GM12878 (cell line): ENCODE measurements around the gene USP15.

Experiments
- BHLHE40 ChIP-seq, 2 experiments: fragments of 450-650 bp in 1 of 2; IDR thresholded peaks; 2 replicates each; pipeline ENCODE4 v1.6.1; 2011 to 2017; ENCODE audit warnings: low read depth in 2 of 2, borderline replicate concordance in 1 of 2, improper control_type of control experiment in 1 of 2, low read length in 1 of 2, mild to moderate bottlenecking in 1 of 2
- ESRRA ChIP-seq: IDR thresholded peaks from 2 replicates; pipeline ENCODE4 v1.6.1; 2012; ENCODE audit warnings: mild to moderate bottlenecking, low read length, improper control_type of control experiment
- EZH2 ChIP-seq: IDR thresholded peaks from 2 replicates; pipeline ENCODE4 v1.6.1; 2012; ENCODE audit warnings: low read depth, mild to moderate bottlenecking, control low read depth, inconsistent platforms, low read length, borderline replicate concordance; ENCODE audit not compliant: control insufficient read depth
- FOS ChIP-seq: IDR thresholded peaks from 3 replicates; pipeline ENCODE4 v1.6.1; 2011; ENCODE audit warnings: borderline replicate concordance; ENCODE audit not compliant: insufficient read length; ENCODE audit errors: extremely low read depth
- POLR2A ChIP-seq: IDR thresholded peaks from 2 replicates; pipeline ENCODE4 v1.6.1; 2011; ENCODE audit warnings: low read depth, mild to moderate bottlenecking, low read length
- POLR2AphosphoS5 ChIP-seq: IDR thresholded peaks from 2 replicates; pipeline ENCODE4 v1.6.1; 2011; ENCODE audit warnings: mild to moderate bottlenecking, low read length, inconsistent platforms
- RAD51 ChIP-seq: fragments of 450-650 bp; IDR thresholded peaks from 2 replicates; pipeline ENCODE4 v1.6.1; 2016; ENCODE audit warnings: moderate library complexity, mild to moderate bottlenecking, inconsistent platforms
- SPI1 ChIP-seq: IDR thresholded peaks from 2 replicates; pipeline ENCODE4 v1.6.1; 2011; ENCODE audit warnings: low read depth, mild to moderate bottlenecking, low read length, moderate library complexity, borderline replicate concordance; ENCODE audit not compliant: insufficient read depth
- SUZ12 ChIP-seq: fragments of 200-600 bp; sonication (generic); IDR thresholded peaks from one replicate; pipeline ENCODE4 v1.6.1; 2018; ENCODE audit warnings: antibody characterized with exemption, mild to moderate bottlenecking; ENCODE audit not compliant: unreplicated experiment
- TCF12 ChIP-seq: IDR thresholded peaks from 2 replicates; pipeline ENCODE4 v1.6.1; 2011; ENCODE audit warnings: low read depth, mild to moderate bottlenecking, low read length
- ZNF207 ChIP-seq: fragments of 450-650 bp; IDR thresholded peaks from 2 replicates; pipeline ENCODE4 v1.6.1; 2014; ENCODE audit warnings: antibody characterized with exemption, mild to moderate bottlenecking, borderline replicate concordance
- TF ChIP-seq, protein P1 (sequence below), 3 experiments: IDR thresholded peaks in 2 of 3; conservative IDR thresholded peaks in 1 of 3; 2 replicates each; pipeline ENCODE4 v1.5.1; 2011; ENCODE audit warnings: low read depth in 3 of 3, low read length in 3 of 3, mild to moderate bottlenecking in 3 of 3, control low read depth in 2 of 3, moderate library complexity in 2 of 3, inconsistent platforms in 1 of 3, mixed read lengths in 1 of 3; ENCODE audit not compliant: control insufficient read depth in 2 of 3, insufficient read depth in 1 of 3; ENCODE audit errors: extremely low read depth in 1 of 3
- TF ChIP-seq, protein P2 (sequence below): IDR thresholded peaks from 2 replicates; pipeline ENCODE4 v1.6.1; 2012; ENCODE audit warnings: low read depth, low read length, improper control_type of control experiment

GRCh38 chr12:62382526-62382925 is 122.3 kb downstream of the USP15 start:
- TF ChIP-seq ESRRA = no peak
- TF ChIP-seq, protein P1, sequence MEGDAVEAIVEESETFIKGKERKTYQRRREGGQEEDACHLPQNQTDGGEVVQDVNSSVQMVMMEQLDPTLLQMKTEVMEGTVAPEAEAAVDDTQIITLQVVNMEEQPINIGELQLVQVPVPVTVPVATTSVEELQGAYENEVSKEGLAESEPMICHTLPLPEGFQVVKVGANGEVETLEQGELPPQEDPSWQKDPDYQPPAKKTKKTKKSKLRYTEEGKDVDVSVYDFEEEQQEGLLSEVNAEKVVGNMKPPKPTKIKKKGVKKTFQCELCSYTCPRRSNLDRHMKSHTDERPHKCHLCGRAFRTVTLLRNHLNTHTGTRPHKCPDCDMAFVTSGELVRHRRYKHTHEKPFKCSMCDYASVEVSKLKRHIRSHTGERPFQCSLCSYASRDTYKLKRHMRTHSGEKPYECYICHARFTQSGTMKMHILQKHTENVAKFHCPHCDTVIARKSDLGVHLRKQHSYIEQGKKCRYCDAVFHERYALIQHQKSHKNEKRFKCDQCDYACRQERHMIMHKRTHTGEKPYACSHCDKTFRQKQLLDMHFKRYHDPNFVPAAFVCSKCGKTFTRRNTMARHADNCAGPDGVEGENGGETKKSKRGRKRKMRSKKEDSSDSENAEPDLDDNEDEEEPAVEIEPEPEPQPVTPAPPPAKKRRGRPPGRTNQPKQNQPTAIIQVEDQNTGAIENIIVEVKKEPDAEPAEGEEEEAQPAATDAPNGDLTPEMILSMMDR (IDR thresholded peaks at IDR 0.05 in 2 of 3, conservative IDR thresholded peaks at IDR 0.05 in 1 of 3; ENCODE audit: control insufficient read depth in 2 of 3, extremely low read depth in 1 of 3, insufficient read depth in 1 of 3, low read depth in 3 of 3, low read length in 3 of 3) = no peak
- TF ChIP-seq SPI1 = no peak
- TF ChIP-seq, protein P2, sequence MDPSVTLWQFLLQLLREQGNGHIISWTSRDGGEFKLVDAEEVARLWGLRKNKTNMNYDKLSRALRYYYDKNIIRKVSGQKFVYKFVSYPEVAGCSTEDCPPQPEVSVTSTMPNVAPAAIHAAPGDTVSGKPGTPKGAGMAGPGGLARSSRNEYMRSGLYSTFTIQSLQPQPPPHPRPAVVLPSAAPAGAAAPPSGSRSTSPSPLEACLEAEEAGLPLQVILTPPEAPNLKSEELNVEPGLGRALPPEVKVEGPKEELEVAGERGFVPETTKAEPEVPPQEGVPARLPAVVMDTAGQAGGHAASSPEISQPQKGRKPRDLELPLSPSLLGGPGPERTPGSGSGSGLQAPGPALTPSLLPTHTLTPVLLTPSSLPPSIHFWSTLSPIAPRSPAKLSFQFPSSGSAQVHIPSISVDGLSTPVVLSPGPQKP = no peak
- no peak for TF ChIP-seq POLR2AphosphoS5
- no peak for TF ChIP-seq RAD51
- TF ChIP-seq EZH2 = no peak
- TF ChIP-seq BHLHE40 (IDR thresholded peaks at IDR 0.05; ENCODE audit: borderline replicate concordance in 1 of 2, low read depth in 2 of 2, low read length in 1 of 2) = no peak
- TF ChIP-seq FOS = no peak
- TF ChIP-seq TCF12 = no peak
- TF ChIP-seq POLR2A = no peak
- TF ChIP-seq SUZ12 = no peak
- no peak for TF ChIP-seq ZNF207
